ENCODE results near the gene CEACAM3. TPM values are rescaled to one million over a fixed set of nuclear protein-coding genes. Genes with fewer than 3 reads are reported as not detected.

Gene CEACAM3
- total and polyA plus RNA-seq, 7 experiments from 2014 or later, result 0.42 to 4.7 TPM; not detected in 5

DNA sequence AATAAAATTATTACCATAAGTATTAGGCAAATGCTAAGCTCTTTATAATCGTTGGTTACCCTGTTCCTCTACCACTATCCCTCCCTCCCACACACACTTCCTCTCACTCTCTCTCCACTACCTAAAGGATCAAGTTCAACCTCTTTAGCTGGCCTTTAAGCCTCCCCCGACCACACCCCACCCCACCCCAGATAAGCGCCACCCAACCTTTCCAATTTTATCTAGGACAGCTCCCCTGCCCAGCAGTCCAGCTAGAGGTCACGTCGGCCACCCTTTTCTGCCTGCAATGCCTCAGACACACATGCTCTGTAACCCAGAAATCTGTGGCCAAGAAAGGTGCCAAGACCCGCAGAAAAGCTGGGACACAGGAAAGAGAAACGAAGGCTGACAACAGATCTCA, 47.0 kb downstream of the CEACAM3 start:
- POLR2A ChIA-PET, result no interaction called here

DNA sequence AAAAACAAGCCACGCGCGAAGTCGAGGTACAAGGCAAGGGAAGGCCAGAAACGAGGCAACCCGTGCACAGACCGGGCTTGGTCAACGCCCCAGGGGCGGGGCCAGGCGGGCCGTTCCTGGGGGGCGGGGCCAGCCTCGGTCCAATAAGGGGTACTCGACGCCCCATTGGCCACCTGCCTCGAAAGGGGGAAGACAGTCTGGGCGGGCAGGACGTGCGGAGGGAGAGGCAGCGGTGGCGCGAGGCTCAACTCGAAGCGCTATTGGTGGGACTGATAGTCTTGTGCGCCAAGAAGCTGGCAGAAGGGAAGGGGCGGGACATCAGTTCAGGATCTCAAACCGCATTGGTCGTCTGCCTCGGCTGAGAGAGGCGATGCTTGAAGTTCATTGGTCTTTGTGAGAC, 48.2 kb downstream of the CEACAM3 start, which contains the start of gene LYPD4:
Gene LYPD4, minus strand, starts transcription at position 83 of the 400 bp plus-strand sequence. CDS start 5,398 bp downstream, outside the sequence.
- H3K4me1 Mint-ChIP-seq, result peaks cover 0 to 5% (median 0%) of the 10 kb centered on the region in 7 donors
- peak within 1 kb of the TSS in 1 of 9 donors; percentile 71 for H3K27ac Mint-ChIP-seq
- no peaks in the 10 kb centered on the region for H3K4me1 ChIP-seq (ENCODE audit: control insufficient read depth in 2 of 2, insufficient read depth in 2 of 2, low read length in 2 of 2)
- no peak within 1 kb of the TSS for H3K27ac ChIP-seq (ENCODE audit: low read depth, low read length)
- no peaks in the 10 kb centered on the region for H3K9me3 ChIP-seq (ENCODE audit: control insufficient read depth in 2 of 3, low read length in 3 of 3)
- ChIA-PET POLR2A (no interaction called here), CTCF (no interaction called here)
- DNase-seq (no peak), ATAC-seq (no peak)
- intact Hi-C loops (cut with micrococcal nuclease), result no loop called here
- no peaks in the 10 kb centered on the region for H3K36me3 ChIP-seq (ENCODE audit: control insufficient read depth in 2 of 3, insufficient read depth in 3 of 3, low read length in 3 of 3)
- H3K4me3 ChIP-seq (ENCODE audit: low read length), result no peak within 1 kb of the TSS
- H3K27me3 ChIP-seq (ENCODE audit: control insufficient read depth in 2 of 2, insufficient read depth in 2 of 2, low read length in 2 of 2), result no peaks in the 10 kb centered on the region
- peaks cover 0 to 8% (median 0%) of the 10 kb centered on the region in 11 donors for H3K9me3 Mint-ChIP-seq
- H3K36me3 Mint-ChIP-seq, result peaks cover 0 to 3% (median 0%) of the 10 kb centered on the region in 5 donors
- H3K4me3 Mint-ChIP-seq, result no peak within 1 kb of the TSS
- H3K27me3 Mint-ChIP-seq, result peaks cover 0 to 18% (median 0%) of the 10 kb centered on the region in 5 donors

More for the DNA sequence above, 47.0 kb downstream of the CEACAM3 start:
- peaks cover 0 to 26% (median 1%) of the 10 kb centered on the region in 5 donors for H3K27me3 Mint-ChIP-seq
- Histone ChIP-seq H3K4me1 (ENCODE audit: control insufficient read depth in 2 of 2, insufficient read depth in 2 of 2, low read length in 2 of 2) (no peaks in the 10 kb centered on the region), H3K27ac (ENCODE audit: low read depth, low read length) (no peak overlapping the region), H3K4me3 (ENCODE audit: low read length) (no peak overlapping the region), H3K36me3 (ENCODE audit: control insufficient read depth in 2 of 3, insufficient read depth in 3 of 3, low read length in 3 of 3) (no peaks in the 10 kb centered on the region), H3K27me3 (ENCODE audit: control insufficient read depth in 2 of 2, insufficient read depth in 2 of 2, low read length in 2 of 2) (no peaks in the 10 kb centered on the region), H3K9me3 (ENCODE audit: control insufficient read depth in 2 of 3, low read length in 3 of 3) (no peaks in the 10 kb centered on the region)
- CTCF ChIA-PET, result no interaction called here
- peaks cover 0 to 8% (median 0%) of the 10 kb centered on the region in 11 donors for H3K9me3 Mint-ChIP-seq
- peaks cover 0 to 3% (median 0%) of the 10 kb centered on the region in 5 donors for H3K36me3 Mint-ChIP-seq
- intact Hi-C loops (cut with micrococcal nuclease), result no loop called here
- ATAC-seq (no peak), DNase-seq (no peak)
- H3K4me1 Mint-ChIP-seq, result peaks cover 0 to 5% (median 0%) of the 10 kb centered on the region in 7 donors
- H3K27ac Mint-ChIP-seq, result no peak overlapping the region
- no peak overlapping the region for H3K4me3 Mint-ChIP-seq

DNA sequence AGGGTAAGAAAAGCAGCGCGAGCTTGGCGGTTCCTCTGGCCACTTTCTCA, 48.4 kb downstream of the CEACAM3 start, which contains the start of gene DMRTC2:
Gene DMRTC2, plus strand, starts transcription at position 42 of the 50 bp plus-strand sequence. CDS start 2,387 bp downstream, outside the sequence.
- H3K4me1 Mint-ChIP-seq, result peaks cover 0 to 5% (median 0%) of the 10 kb centered on the region in 7 donors
- H3K36me3 ChIP-seq (ENCODE audit: control insufficient read depth in 2 of 3, insufficient read depth in 3 of 3, low read length in 3 of 3), result no peaks in the 10 kb centered on the region
- intact Hi-C loops (cut with micrococcal nuclease), result no loop called here
- no peak within 1 kb of the TSS for H3K4me3 ChIP-seq (ENCODE audit: low read length)
- no peaks in the 10 kb centered on the region for H3K27me3 ChIP-seq (ENCODE audit: control insufficient read depth in 2 of 2, insufficient read depth in 2 of 2, low read length in 2 of 2)
- peaks cover 0 to 3% (median 0%) of the 10 kb centered on the region in 5 donors for H3K36me3 Mint-ChIP-seq
- H3K9me3 ChIP-seq (ENCODE audit: control insufficient read depth in 2 of 3, low read length in 3 of 3), result no peaks in the 10 kb centered on the region
- POLR2A ChIA-PET, result no interaction called here
- no peak within 1 kb of the TSS for H3K27ac ChIP-seq (ENCODE audit: low read depth, low read length)
- no peak for DNase-seq
- no peak for ATAC-seq
- H3K4me1 ChIP-seq (ENCODE audit: control insufficient read depth in 2 of 2, insufficient read depth in 2 of 2, low read length in 2 of 2), result no peaks in the 10 kb centered on the region
- CTCF ChIA-PET, result no interaction called here
- H3K27ac Mint-ChIP-seq, result peak within 1 kb of the TSS in 2 of 9 donors; percentile 20 to 71
- H3K9me3 Mint-ChIP-seq, result peaks cover 0 to 8% (median 0%) of the 10 kb centered on the region in 11 donors
- peaks cover 0 to 19% (median 0%) of the 10 kb centered on the region in 5 donors for H3K27me3 Mint-ChIP-seq
- no peak within 1 kb of the TSS for H3K4me3 Mint-ChIP-seq

GRCh38 chr19:41845051-41845590, 48.7 kb downstream of the CEACAM3 start:
- H3K27me3 Mint-ChIP-seq, result peaks cover 0 to 18% (median 0%) of the 10 kb centered on the region in 5 donors
- H3K4me1 Mint-ChIP-seq, result peaks cover 0 to 5% (median 0%) of the 10 kb centered on the region in 7 donors
- H3K4me1 ChIP-seq (ENCODE audit: control insufficient read depth in 2 of 2, insufficient read depth in 2 of 2, low read length in 2 of 2), result no peaks in the 10 kb centered on the region
- no peak overlapping the region for H3K4me3 ChIP-seq (ENCODE audit: low read length)
- intact Hi-C loops (cut with micrococcal nuclease), result no loop called here
- no peak for DNase-seq
- H3K27ac ChIP-seq (ENCODE audit: low read depth, low read length), result no peak overlapping the region
- no peak for ATAC-seq
- H3K27me3 ChIP-seq (ENCODE audit: control insufficient read depth in 2 of 2, insufficient read depth in 2 of 2, low read length in 2 of 2), result no peaks in the 10 kb centered on the region
- no peaks in the 10 kb centered on the region for H3K9me3 ChIP-seq (ENCODE audit: control insufficient read depth in 2 of 3, low read length in 3 of 3)
- H3K9me3 Mint-ChIP-seq, result peaks cover 0 to 8% (median 0%) of the 10 kb centered on the region in 11 donors
- H3K36me3 ChIP-seq (ENCODE audit: control insufficient read depth in 2 of 3, insufficient read depth in 3 of 3, low read length in 3 of 3), result no peaks in the 10 kb centered on the region
- ChIA-PET POLR2A (no interaction called here), CTCF (no interaction called here)
- peak overlapping the region in 1 of 9 donors; percentile 71 for H3K27ac Mint-ChIP-seq
- peaks cover 0 to 3% (median 0%) of the 10 kb centered on the region in 5 donors for H3K36me3 Mint-ChIP-seq
- H3K4me3 Mint-ChIP-seq, result no peak overlapping the region

DNA sequence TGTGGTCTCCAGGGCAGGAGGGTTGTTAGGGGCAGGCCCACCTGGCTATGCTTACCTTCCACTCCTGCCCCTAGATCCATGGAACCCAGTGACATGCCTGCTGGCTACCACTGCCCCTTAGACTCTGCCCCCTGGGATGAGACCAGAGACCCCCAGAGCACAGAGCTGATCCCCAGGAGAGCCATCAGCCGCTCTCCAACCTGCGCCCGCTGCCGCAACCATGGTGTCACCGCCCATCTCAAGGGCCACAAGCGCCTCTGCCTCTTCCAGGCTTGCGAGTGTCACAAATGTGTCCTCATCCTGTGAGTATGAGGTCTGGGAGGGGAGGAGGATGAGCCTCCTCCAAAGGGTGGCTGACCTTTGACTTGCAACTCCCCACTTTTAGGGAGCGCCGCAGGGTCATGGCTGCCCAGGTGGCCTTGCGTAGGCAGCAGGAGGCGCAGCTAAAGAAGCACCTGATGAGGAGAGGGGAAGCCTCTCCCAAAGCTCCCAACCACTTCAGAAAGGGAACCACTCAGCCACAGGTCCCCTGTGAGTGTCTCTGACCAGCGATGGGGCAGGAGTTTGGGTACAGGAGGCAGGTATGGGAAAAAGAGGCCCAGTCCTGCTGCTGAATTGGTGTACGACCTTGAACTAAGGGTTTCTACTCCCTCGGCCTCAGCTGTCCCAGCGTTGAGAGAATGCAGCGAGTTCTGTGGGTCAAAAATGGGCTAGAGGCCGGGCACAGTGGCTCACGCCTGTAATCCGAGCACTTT, 51.1 kb downstream of the CEACAM3 start:
- Histone ChIP-seq H3K4me3 (ENCODE audit: low read length) (no peak overlapping the region), H3K27me3 (ENCODE audit: control insufficient read depth in 2 of 2, insufficient read depth in 2 of 2, low read length in 2 of 2) (no peaks in the 10 kb centered on the region), H3K27ac (ENCODE audit: low read depth, low read length) (no peak overlapping the region), H3K4me1 (ENCODE audit: control insufficient read depth in 2 of 2, insufficient read depth in 2 of 2, low read length in 2 of 2) (no peaks in the 10 kb centered on the region), H3K36me3 (ENCODE audit: control insufficient read depth in 2 of 3, insufficient read depth in 3 of 3, low read length in 3 of 3) (no peaks in the 10 kb centered on the region), H3K9me3 (ENCODE audit: control insufficient read depth in 2 of 3, low read length in 3 of 3) (no peaks in the 10 kb centered on the region)
- Mint-ChIP-seq H3K4me1 (peaks cover 0 to 5% (median 0%) of the 10 kb centered on the region in 7 donors), H3K27me3 (peaks cover 0 to 25% (median 4%) of the 10 kb centered on the region in 5 donors), H3K36me3 (peaks cover 0 to 3% (median 0%) of the 10 kb centered on the region in 5 donors), H3K27ac (no peak overlapping the region), H3K9me3 (peaks cover 0 to 8% (median 0%) of the 10 kb centered on the region in 11 donors), H3K4me3 (no peak overlapping the region)
- ATAC-seq (no peak), DNase-seq (no peak)
- POLR2A ChIA-PET, result interaction anchor here (0.6 kb wide), 1 partner anchor 229 kb away, joined by 3 read pairs; no protein-coding TSS in a partner anchor
- CTCF ChIA-PET, result no interaction called here
- intact Hi-C loops (cut with micrococcal nuclease), result no loop called here

- no peaks in the 10 kb centered on the region for H3K9me3 ChIP-seq (ENCODE audit: control insufficient read depth in 2 of 3, low read length in 3 of 3)
- H3K27ac ChIP-seq (ENCODE audit: low read depth, low read length), result no peak overlapping the region
- no peaks in the 10 kb centered on the region for H3K27me3 ChIP-seq (ENCODE audit: control insufficient read depth in 2 of 2, insufficient read depth in 2 of 2, low read length in 2 of 2)
- Mint-ChIP-seq H3K9me3 (peaks cover 0 to 6% (median 0%) of the 10 kb centered on the region in 11 donors), H3K27ac (no peak overlapping the region), H3K36me3 (peaks cover 0 to 3% (median 0%) of the 10 kb centered on the region in 5 donors), H3K4me3 (no peak overlapping the region), H3K27me3 (peaks cover 0 to 34% (median 4%) of the 10 kb centered on the region in 5 donors), H3K4me1 (peaks cover 0 to 5% (median 0%) of the 10 kb centered on the region in 7 donors)
- intact Hi-C loops (cut with micrococcal nuclease), result no loop called here
- ChIA-PET CTCF (no interaction called here), POLR2A (no interaction called here)
- no peaks in the 10 kb centered on the region for H3K4me1 ChIP-seq (ENCODE audit: control insufficient read depth in 2 of 2, insufficient read depth in 2 of 2, low read length in 2 of 2)
- DNase-seq (no peak), ATAC-seq (no peak)
- H3K36me3 ChIP-seq (ENCODE audit: control insufficient read depth in 2 of 3, insufficient read depth in 3 of 3, low read length in 3 of 3), result no peaks in the 10 kb centered on the region
- H3K4me3 ChIP-seq (ENCODE audit: low read length), result no peak overlapping the region
Observed at GRCh38 chr19:41848666-41849065, 52.3 kb downstream of the CEACAM3 start.

- Mint-ChIP-seq H3K27ac (peak overlapping the region in 1 of 9 donors; percentile 27), H3K9me3 (peaks cover 0 to 2% (median 0%) of the 10 kb centered on the region in 11 donors), H3K36me3 (peaks cover 0 to 3% (median 0%) of the 10 kb centered on the region in 5 donors), H3K4me3 (no peak overlapping the region), H3K27me3 (peaks cover 0 to 34% (median 4%) of the 10 kb centered on the region in 5 donors), H3K4me1 (peaks cover 0 to 3% (median 0%) of the 10 kb centered on the region in 7 donors)
- Histone ChIP-seq H3K4me3 (ENCODE audit: low read length) (no peak overlapping the region), H3K4me1 (ENCODE audit: control insufficient read depth in 2 of 2, insufficient read depth in 2 of 2, low read length in 2 of 2) (no peaks in the 10 kb centered on the region), H3K9me3 (ENCODE audit: control insufficient read depth in 2 of 3, low read length in 3 of 3) (no peaks in the 10 kb centered on the region), H3K27ac (ENCODE audit: low read depth, low read length) (no peak overlapping the region), H3K36me3 (ENCODE audit: control insufficient read depth in 2 of 3, insufficient read depth in 3 of 3, low read length in 3 of 3) (no peaks in the 10 kb centered on the region), H3K27me3 (ENCODE audit: control insufficient read depth in 2 of 2, insufficient read depth in 2 of 2, low read length in 2 of 2) (no peaks in the 10 kb centered on the region)
- intact Hi-C loops (cut with micrococcal nuclease), result no loop called here
- no peak for DNase-seq
- ChIA-PET POLR2A (no interaction called here), CTCF (no interaction called here)
- ATAC-seq, result no peak
Observed at GRCh38 chr19:41849067-41849466, 52.7 kb downstream of the CEACAM3 start.

Data from naive thymus-derived CD4-positive, alpha-beta T cell (primary cell).